ENCODE measurements around the gene MXRA8. TPM values are rescaled to one million over a fixed set of nuclear protein-coding genes. Genes with fewer than 3 reads are reported as not detected.

Gene MXRA8
- total and polyA plus RNA-seq, 2 donors (not counting 3 experiments of a cell fraction or from before 2014, with no cell fraction given) = 0.82 to 1.9 TPM

GRCh38 chr1:1303736-1304135 lies 54.6 kb downstream of the MXRA8 start:
- Histone ChIP-seq H3K4me3 (replicated peaks in 1 of 3; ENCODE audit: insufficient read depth in 1 of 3, low read depth in 1 of 3, low read length in 3 of 3) (no peak overlapping the region), H3K27ac (ENCODE audit: insufficient read depth, low read depth, low read length) (no peak overlapping the region), H3K9me3 (replicated peaks; ENCODE audit: control insufficient read depth, insufficient read depth, low read length) (no peaks in the 10 kb centered on the region), H2AFZ (ENCODE audit: low read depth, low read length) (no peak overlapping the region), H3K9me1 (replicated peaks; ENCODE audit: control insufficient read depth, extremely low read depth, insufficient read depth, low read length) (no peaks in the 10 kb centered on the region), H4K20me1 (replicated peaks; ENCODE audit: control insufficient read depth, extremely low read depth, insufficient read depth, low read length) (no peaks in the 10 kb centered on the region), H3K4me2 (ENCODE audit: insufficient read depth, low read length) (no peak overlapping the region), H3K79me2 (ENCODE audit: control insufficient read depth, insufficient read depth, low read length) (no peaks in the 10 kb centered on the region), H3K9ac (replicated peaks; ENCODE audit: extremely low read depth, insufficient read depth, low read length) (no peak overlapping the region), H3K27me3 (ENCODE audit: control insufficient read depth in 2 of 2, insufficient read depth in 2 of 2, low read length in 2 of 2) (no peaks in the 10 kb centered on the region), H3K36me3 (ENCODE audit: control insufficient read depth in 2 of 2, extremely low read depth in 1 of 2, insufficient read depth in 2 of 2, low read length in 2 of 2) (no peaks in the 10 kb centered on the region), H3K4me1 (ENCODE audit: control insufficient read depth, extremely low read depth, insufficient read depth, low read length) (peaks cover 10% of the 10 kb centered on the region)
- dilution Hi-C loops (cut with MboI; ENCODE audit: extremely low pct_ligation_motif_present, low sequenced_read_pairs) (no loop called here), intact Hi-C loops (cut with micrococcal nuclease) (no loop called here)
- no TSS peak for BruUV-seq (replicated peaks)
- ChIA-PET POLR2A (no interaction called here), CTCF (interaction anchor here (1.9 kb wide), 1 partner anchor 181 kb away, joined by 4 read pairs; no protein-coding TSS in a partner anchor)
- no peak for FAIRE-seq
- DNase-seq (ENCODE audit: low read depth, low spot score) = no peak
- no peak for TF ChIP-seq POLR2A (IDR thresholded peaks at IDR 0.05; ENCODE audit: low read depth, low read length)
- TF ChIP-seq JUN (IDR thresholded peaks at IDR 0.05; ENCODE audit: borderline replicate concordance, insufficient read depth, insufficient read length, low read depth) = no peak
- no peak for TF ChIP-seq MAX (IDR thresholded peaks at IDR 0.05; ENCODE audit: insufficient read depth, insufficient read length)
- no peak for TF ChIP-seq MYC (IDR thresholded peaks at IDR 0.05; ENCODE audit: low read depth, low read length)
- TF ChIP-seq CTCF (IDR thresholded peaks at IDR 0.05; ENCODE audit: extremely low read depth in 1 of 2, insufficient read depth in 1 of 2, low read depth in 1 of 2, low read length in 2 of 2) = no peak
- TF ChIP-seq FOS (IDR thresholded peaks at IDR 0.05; ENCODE audit: borderline replicate concordance, insufficient read depth, low read length) = no peak
- no peak for TF ChIP-seq EZH2 (IDR thresholded peaks at IDR 0.05; ENCODE audit: borderline replicate concordance, low read depth, low read length, severe bottlenecking)

All from endothelial cell of umbilical vein (primary cell).